ENCODE measurements around the gene PHC3. TPM values are rescaled to one million over a fixed set of nuclear protein-coding genes. Genes with fewer than 3 reads are reported as not detected.

Gene PHC3
- total and polyA plus RNA-seq, 2 of the 13 experiments (the other 11 are each of a cell fraction or from before 2014, with no cell fraction given) = 24.1 to 49.0 TPM

DNA sequence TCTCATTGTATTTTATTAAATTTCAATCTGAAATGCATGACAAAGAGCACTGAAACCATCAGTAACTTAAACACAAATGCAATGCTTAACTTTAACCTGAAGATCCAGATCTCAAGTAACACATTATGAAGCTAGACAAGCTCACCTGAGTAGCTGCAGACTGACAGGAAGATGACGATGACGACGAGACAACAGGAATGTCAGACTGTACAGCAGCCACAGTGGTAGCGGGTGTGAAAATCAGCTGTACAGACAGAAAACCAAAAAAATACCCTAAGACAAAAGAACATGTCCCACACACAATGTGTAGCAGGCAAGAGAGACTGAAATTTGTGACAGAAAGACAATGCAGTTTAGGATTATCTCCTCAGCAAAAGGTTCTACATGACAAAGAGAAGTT is 36.3 kb downstream of the PHC3 start:
- Histone ChIP-seq H3K4me2 (ENCODE audit: low read depth, low read length) (no peak overlapping the region), H2AFZ (ENCODE audit: low read length) (no peak overlapping the region), H4K20me1 (ENCODE audit: insufficient read depth, low read length) (no peaks in the 10 kb centered on the region), H3K79me2 (ENCODE audit: insufficient read depth, low read length) (peaks cover 13% of the 10 kb centered on the region), H3K4me1 (ENCODE audit: insufficient read depth, low read length) (no peaks in the 10 kb centered on the region), H3K4me3 (replicated peaks in 1 of 3; ENCODE audit: insufficient read depth in 1 of 3, low read depth in 2 of 3, low read length in 3 of 3) (no peak overlapping the region), H3K27me3 (ENCODE audit: control insufficient read depth in 1 of 2, insufficient read depth in 2 of 2, low read length in 2 of 2) (no peaks in the 10 kb centered on the region), H3K9ac (ENCODE audit: insufficient read depth, low read depth, low read length) (no peak overlapping the region), H3K36me3 (replicated peaks in 1 of 2; ENCODE audit: control insufficient read depth in 1 of 2, insufficient read depth in 2 of 2, low read length in 2 of 2) (peaks cover 0 to 33% of the 10 kb centered on the region in 2 experiments; a peak in 4 of 5 replicates), H3K27ac (ENCODE audit: extremely low read length, insufficient read depth, low read length) (no peak overlapping the region), H3K9me3 (ENCODE audit: low read length) (no peaks in the 10 kb centered on the region)
- in situ Hi-C loops (cut with HindIII; ENCODE audit: extremely low pct_ligation_motif_present, low pct_unique_long_range_greater_than_20kb) = no loop called here
- WGBS (ENCODE audit: low lambda C conversion rate) = 98% methylated on average over 4 of the region's 4 CpGs
- TF ChIP-seq, protein P1, sequence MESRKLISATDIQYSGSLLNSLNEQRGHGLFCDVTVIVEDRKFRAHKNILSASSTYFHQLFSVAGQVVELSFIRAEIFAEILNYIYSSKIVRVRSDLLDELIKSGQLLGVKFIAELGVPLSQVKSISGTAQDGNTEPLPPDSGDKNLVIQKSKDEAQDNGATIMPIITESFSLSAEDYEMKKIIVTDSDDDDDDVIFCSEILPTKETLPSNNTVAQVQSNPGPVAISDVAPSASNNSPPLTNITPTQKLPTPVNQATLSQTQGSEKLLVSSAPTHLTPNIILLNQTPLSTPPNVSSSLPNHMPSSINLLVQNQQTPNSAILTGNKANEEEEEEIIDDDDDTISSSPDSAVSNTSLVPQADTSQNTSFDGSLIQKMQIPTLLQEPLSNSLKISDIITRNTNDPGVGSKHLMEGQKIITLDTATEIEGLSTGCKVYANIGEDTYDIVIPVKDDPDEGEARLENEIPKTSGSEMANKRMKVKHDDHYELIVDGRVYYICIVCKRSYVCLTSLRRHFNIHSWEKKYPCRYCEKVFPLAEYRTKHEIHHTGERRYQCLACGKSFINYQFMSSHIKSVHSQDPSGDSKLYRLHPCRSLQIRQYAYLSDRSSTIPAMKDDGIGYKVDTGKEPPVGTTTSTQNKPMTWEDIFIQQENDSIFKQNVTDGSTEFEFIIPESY (CRISPR knock-in tag; IDR thresholded peaks at IDR 0.05) = peak; percentile 35; the same call in 1 of the 2 replicates
- TF ChIP-seq KMT2B (CRISPR knock-in tag; IDR thresholded peaks at IDR 0.05) = no peak
- no peak for TF ChIP-seq ZNF660 (CRISPR knock-in tag; IDR thresholded peaks at IDR 0.05; ENCODE audit: borderline replicate concordance, low read depth)
- ChIA-PET POLR2A (no interaction called here), CTCF (ENCODE audit: low intra/inter-chr PET ratio, low total read pairs) (no interaction called here)
- no peak for DNase-seq (ENCODE audit: low spot score)
- intact Hi-C loops (cut with micrococcal nuclease; ENCODE audit: unreplicated experiment) = no loop called here
- FAIRE-seq = no peak
- no TSS peak for BruUV-seq (replicated peaks)
- no peak for ATAC-seq

DNA sequence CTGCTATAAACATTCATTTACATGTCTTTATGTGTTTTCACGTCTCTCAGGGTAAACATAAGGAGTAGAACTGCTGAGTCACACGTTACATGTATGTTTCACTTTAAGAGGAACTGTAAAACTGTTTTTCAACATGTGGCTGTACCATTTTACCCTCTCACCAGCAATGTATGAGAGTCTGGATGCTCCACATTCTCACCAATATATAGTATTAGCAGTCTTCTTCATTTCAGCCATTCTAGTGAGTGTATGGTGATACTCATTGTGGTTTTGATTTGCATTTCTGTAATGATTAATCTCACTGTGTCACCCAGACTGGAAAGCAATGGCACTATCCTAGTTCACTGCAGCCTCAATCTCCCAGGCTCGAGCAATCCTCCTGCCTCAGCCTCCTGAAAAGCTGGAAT is 37.1 kb downstream of the PHC3 start:
- Histone ChIP-seq H3K36me3 (replicated peaks in 1 of 2; ENCODE audit: control insufficient read depth in 1 of 2, insufficient read depth in 2 of 2, low read length in 2 of 2) (peaks cover 0 to 27% of the 10 kb centered on the region in 2 experiments; a peak in 4 of 5 replicates), H3K27me3 (ENCODE audit: control insufficient read depth in 1 of 2, insufficient read depth in 2 of 2, low read length in 2 of 2) (no peaks in the 10 kb centered on the region), H3K79me2 (ENCODE audit: insufficient read depth, low read length) (peaks cover 13% of the 10 kb centered on the region), H3K4me2 (ENCODE audit: low read depth, low read length) (no peak overlapping the region), H3K9ac (ENCODE audit: insufficient read depth, low read depth, low read length) (no peak overlapping the region), H3K4me1 (ENCODE audit: insufficient read depth, low read length) (no peaks in the 10 kb centered on the region), H2AFZ (ENCODE audit: low read length) (no peak overlapping the region), H3K4me3 (replicated peaks in 1 of 3; ENCODE audit: insufficient read depth in 1 of 3, low read depth in 2 of 3, low read length in 3 of 3) (no peak overlapping the region), H3K9me3 (ENCODE audit: low read length) (no peaks in the 10 kb centered on the region), H3K27ac (ENCODE audit: extremely low read length, insufficient read depth, low read length) (no peak overlapping the region), H4K20me1 (ENCODE audit: insufficient read depth, low read length) (no peaks in the 10 kb centered on the region)
- CTCF ChIA-PET (ENCODE audit: low intra/inter-chr PET ratio, low total read pairs) = no interaction called here
- 99% methylated on average over 3 of the region's 3 CpGs for whole genome bisulfite sequencing (ENCODE audit: low lambda C conversion rate)
- POLR2A ChIA-PET = no interaction called here
- DNase-seq (ENCODE audit: low spot score) (no peak), ATAC-seq (no peak), FAIRE-seq (no peak)
- no TSS peak for BruUV-seq (replicated peaks)
- TF ChIP-seq MAFK (conservative IDR thresholded peaks at IDR 0.05 in 1 of 2, IDR thresholded peaks at IDR 0.05 in 1 of 2; ENCODE audit: low read length in 2 of 2) (peak; percentile 27 to 41; a peak in 2 of 4 replicates), MAFF (IDR thresholded peaks at IDR 0.05; ENCODE audit: low read depth, low read length) (0 out of 2 replicates have a peak, but pooled peaks have one; percentile 7), NFE2L2 (IDR thresholded peaks at IDR 0.05; ENCODE audit: low read length) (peak; percentile 63; the same call in 1 of the 2 replicates), ZFP36 (IDR thresholded peaks at IDR 0.05; ENCODE audit: borderline replicate concordance, low read depth, low read length, partially characterized antibody) (no peak)
- in situ Hi-C loops (cut with HindIII; ENCODE audit: extremely low pct_ligation_motif_present, low pct_unique_long_range_greater_than_20kb) = no loop called here
- intact Hi-C loops (cut with micrococcal nuclease; ENCODE audit: unreplicated experiment) = no loop called here
